ENCODE results near the gene GALR2.
A peak's percentile ranks its signal among the peaks of the same experiment; 100 is the strongest.

The GALR2 gene

GRCh38 chr17:76102944-76103273, 28.3 kb downstream of the GALR2 start:
- no peak for DNase-seq

GRCh38 chr17:76103274-76104139, 28.9 kb downstream of the GALR2 start, which contains the start of gene EXOC7:
TSS of gene EXOC7 (minus strand) at chr17:76103787. CDS start at chr17:76103692, 95 bp downstream.
- peak; percentile 78 to 87 (median 86) for DNase-seq

- DNase-seq = no peak
Observed at GRCh38 chr17:76104140-76104895, 29.7 kb downstream of the GALR2 start.

- no peak for DNase-seq
Observed at GRCh38 chr17:76104896-76105231, 30.3 kb downstream of the GALR2 start.

GRCh38 chr17:76106703-76107102, 32.1 kb downstream of the GALR2 start:
- no peak for DNase-seq

- DNase-seq = no peak
Observed at GRCh38 chr17:76107509-76107908, 32.9 kb downstream of the GALR2 start.

GRCh38 chr17:76111956-76112355, 37.4 kb downstream of the GALR2 start:
- DNase-seq = no peak

- no peak for DNase-seq
Observed at GRCh38 chr17:76115138-76115754, 40.7 kb downstream of the GALR2 start.

GRCh38 chr17:76119409-76120371, 45.1 kb downstream of the GALR2 start:
- no peak for DNase-seq

- no peak for DNase-seq
Observed at GRCh38 chr17:76120658-76121008, 46.1 kb downstream of the GALR2 start.

GRCh38 chr17:76121932-76122430, 47.4 kb downstream of the GALR2 start:
- DNase-seq = no peak

- no peak for DNase-seq
Observed at GRCh38 chr17:76122431-76123190, 48.0 kb downstream of the GALR2 start.

- DNase-seq = no peak
Observed at GRCh38 chr17:76123191-76123499, 48.6 kb downstream of the GALR2 start.

- no peak for DNase-seq
Observed at GRCh38 chr17:76123749-76124581, 49.4 kb downstream of the GALR2 start.

GRCh38 chr17:76124582-76125390, 50.2 kb downstream of the GALR2 start:
- no peak for DNase-seq

- no peak for DNase-seq
Observed at GRCh38 chr17:76125391-76125675, 50.8 kb downstream of the GALR2 start.

- no peak for DNase-seq
Observed at GRCh38 chr17:76125922-76126321, 51.3 kb downstream of the GALR2 start.

Measured in activated CD4-positive, CD25-positive, alpha-beta regulatory T cell (primary cell).